Stimulated activated CD4-positive, alpha-beta T cell treated with anti-CD3 and anti-CD28 coated beads, Interleukin-2, amount 100 ng/mL, for 4 hours (primary cell): ENCODE results near the gene SWSAP1.
A peak's percentile ranks its signal among the peaks of the same experiment; 100 is the strongest.

ENCODE experiments used
- DNase-seq: peaks from one replicate; pipeline ENCODE4 v3.0.0-alpha.2; 2020; ENCODE audit warnings: low read depth

Gene SWSAP1

DNA sequence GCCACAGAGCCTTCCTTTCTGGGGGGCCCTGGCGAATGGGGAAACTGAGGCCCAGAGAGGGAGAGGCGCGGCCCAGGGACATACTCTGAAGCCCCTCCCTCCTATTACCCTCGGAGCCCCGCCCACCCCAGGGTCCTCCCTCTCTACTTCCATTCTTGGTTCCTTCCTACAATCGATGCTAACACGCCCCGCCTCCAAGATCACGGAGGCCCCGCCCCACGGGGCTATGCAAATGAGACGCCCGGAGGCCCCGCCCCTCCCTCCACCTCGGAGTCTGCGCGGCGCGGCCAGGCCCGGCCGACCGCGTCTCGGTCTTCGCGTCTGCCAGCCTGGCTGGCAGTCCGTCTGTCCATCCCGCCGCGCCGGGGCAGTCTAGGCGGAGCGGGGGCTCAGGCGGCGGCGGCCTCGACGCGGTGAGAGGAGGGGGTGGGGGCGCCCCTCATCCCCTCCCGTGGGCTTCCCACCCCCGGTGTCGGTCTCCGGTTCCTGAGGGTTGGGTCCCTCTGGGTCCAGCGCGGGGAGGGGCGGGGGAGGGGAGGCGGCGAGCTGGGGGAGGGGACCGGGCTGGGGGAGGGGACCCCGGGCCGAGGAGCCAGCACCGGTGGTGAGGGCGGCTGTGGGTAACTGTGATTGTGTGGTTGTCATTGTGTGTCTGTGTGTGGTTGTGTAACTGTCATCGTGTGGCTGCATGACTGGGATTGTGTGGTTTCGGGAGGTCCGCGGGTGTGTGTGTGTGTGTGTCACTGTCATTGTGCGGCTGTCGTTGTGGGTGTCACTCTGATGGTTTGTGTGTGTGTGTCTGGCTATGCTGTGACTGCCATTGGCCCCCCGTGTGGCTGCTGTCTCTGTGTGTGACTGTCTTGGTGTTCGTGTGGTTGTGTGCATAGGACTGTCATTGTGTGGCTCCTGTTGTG is 19.0 kb upstream of the SWSAP1 start, which contains the start of gene PLPPR2:
TSS of gene PLPPR2 (plus strand) at position 273 of the 914 bp plus-strand sequence. CDS start 2,242 bp downstream, outside the sequence.
- peak; percentile 77 for DNase-seq

DNA sequence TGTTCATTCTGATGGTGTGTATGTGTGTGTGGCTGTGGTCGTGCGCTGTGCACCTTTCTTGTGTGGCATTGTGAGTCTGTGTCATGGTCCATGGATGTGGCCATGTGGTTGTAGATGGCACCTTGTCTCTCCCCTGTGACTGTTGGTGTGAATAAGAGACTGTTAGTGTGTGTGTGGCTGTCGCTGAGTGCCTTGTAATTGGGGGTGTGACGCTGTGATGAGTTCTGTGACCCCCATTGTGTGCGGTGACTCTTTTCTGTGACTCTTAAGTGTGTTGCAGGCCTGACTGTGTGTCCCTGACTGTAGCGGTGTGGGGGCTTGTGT is 18.4 kb upstream of the SWSAP1 start:
- DNase-seq: no peak

DNA sequence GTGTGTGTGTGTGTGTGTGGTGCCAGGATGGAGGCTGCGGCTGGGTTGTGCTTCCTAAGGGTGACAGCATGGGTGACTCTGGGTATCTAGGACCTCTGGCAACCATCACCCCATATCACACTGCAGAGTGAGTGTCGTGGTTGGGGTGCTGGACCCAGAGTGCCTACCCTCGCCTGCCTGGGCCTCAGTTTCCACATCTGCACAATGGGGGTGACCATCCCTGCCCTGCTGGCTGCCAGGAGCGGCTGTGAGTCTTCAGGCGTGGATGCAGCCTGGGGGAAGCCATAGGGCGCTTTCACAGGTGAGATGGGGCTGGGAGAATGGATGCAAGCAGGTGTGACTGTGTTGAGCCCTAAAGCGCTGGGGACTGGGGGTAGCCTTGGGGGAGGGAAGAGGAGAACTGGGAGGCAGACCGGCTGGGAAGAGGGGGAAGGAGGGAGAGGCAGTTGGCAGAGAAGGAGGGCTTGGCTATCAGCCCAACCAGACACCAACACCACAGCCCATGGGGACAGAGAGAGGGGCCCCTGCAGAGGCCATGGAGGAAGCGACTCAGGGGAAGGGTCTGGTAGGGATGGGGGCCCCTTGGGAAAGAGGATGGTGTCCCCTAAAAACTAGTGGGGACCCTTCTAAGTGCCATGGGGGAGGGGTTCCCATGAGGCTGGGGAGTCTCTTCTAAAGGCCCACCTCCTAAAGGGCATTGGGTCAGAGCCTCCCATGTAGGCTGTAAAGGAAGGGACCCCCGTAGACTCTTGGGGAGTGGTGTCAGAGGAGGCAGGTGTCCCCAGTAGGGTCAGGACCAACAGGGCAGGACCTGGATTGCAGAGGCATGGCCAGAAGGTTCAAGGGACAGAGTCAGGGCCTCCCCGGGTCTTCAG is 17.6 kb upstream of the SWSAP1 start:
- DNase-seq: no peak

DNA sequence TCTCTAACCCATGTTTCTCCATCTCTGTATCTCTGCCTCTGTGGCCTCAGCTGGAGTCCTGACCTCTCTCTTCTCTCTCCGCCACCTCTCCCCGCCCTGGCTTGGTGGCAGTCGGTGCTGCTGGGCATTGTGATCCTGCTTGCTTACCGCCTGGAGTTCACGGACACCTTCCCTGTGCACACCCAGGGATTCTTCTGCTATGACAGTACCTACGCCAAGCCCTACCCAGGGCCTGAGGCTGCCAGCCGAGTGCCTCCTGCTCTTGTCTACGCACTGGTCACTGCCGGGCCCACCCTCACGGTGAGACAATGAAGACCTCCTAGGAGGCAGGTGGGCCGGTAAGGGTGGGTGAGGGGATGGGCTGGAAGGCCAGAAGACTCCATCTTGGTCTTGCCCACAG is 15.0 kb upstream of the SWSAP1 start:
- no peak for DNase-seq

DNA sequence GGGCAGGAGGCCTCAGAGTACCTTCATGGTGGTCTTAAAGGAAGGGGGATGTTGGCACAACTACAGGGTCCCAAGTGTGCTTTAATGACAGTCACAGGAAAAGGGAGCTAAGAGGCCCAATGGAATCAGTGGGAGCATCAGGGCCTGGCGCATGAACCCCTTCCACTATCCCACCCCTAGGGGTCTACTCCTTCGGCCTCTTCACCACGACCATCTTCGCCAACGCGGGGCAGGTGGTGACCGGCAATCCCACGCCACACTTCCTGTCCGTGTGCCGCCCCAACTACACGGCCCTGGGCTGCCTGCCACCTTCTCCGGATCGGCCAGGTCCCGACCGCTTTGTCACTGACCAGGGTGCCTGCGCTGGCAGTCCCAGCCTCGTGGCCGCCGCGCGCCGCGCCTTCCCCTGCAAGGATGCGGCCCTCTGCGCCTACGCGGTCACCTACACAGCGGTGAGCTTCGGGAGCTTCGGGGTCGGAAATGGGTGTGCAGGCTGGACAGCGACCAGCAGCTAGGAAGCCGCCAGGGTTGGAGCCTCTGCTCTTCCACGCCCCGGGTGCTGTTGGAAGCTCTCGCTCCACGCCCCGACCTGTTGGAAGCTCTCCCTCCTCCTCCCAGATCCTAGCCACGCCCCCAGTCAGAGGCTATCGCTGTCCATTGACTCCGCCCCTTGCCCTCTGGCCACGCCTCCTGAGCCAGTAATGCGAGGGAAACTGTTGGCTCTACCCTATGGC is 13.3 kb upstream of the SWSAP1 start:
- no peak for DNase-seq

DNA sequence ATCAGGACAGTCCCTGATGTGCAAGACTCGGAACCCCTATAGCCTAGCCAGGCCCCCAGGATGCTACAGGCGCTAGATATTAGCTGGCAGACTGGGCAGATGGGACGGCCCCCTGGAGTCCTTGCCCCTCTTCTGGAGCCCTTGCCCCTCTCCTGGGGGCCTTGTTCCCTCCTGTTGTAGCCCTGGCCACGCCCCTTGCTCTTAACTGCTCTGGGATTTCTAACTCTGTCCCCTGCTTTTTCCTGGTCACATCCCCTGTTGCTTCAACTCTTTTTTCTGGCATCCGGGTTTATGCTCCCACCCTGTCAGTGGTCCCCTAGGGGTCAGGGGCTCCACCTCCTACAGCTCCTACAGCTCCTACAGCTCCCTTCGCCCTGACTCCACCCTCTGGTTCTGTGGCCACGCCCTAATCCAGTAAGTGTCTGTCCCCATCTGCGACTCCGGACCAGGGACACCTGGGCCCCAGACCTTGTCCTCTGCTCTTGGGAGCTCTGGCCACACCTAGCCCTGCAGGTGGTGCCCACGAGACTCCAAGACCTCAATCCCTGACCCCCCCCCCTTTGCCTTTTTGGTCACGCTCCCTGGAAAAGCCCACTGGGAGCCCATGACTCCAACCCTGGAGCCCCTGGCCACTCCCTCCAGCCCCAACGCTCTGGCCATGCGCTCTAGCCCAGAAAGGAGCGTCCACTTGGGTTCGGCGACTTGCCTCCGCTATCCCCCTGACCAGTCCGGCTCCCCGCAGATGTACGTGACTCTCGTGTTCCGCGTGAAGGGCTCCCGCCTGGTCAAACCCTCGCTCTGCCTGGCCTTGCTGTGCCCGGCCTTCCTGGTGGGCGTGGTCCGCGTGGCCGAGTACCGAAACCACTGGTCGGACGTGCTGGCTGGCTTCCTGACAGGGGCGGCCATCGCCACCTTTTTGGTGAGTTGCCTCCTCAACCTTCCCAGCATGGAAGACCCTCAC is 12.4 kb upstream of the SWSAP1 start:
- DNase-seq: no peak

DNA sequence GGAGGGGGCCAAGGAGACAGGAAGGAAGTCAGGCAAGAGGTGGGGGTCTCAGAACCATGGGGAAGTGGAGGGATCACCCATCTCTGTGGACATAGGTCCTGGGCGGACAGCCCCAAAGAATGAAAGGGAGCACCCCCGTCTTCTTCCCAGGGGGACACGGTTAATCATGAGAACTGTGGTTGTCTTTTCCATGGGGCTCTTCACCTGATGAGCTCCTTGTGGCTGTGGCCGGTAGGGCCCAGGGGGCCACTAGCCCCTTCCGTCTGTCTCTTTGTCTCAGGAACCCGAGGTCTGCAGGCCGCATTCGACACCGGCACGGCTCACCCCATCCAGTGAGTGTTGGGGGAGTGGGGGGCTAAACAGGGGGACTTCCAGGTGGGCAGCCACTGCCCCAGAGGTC is 10.6 kb upstream of the SWSAP1 start:
- DNase-seq: no peak

DNA sequence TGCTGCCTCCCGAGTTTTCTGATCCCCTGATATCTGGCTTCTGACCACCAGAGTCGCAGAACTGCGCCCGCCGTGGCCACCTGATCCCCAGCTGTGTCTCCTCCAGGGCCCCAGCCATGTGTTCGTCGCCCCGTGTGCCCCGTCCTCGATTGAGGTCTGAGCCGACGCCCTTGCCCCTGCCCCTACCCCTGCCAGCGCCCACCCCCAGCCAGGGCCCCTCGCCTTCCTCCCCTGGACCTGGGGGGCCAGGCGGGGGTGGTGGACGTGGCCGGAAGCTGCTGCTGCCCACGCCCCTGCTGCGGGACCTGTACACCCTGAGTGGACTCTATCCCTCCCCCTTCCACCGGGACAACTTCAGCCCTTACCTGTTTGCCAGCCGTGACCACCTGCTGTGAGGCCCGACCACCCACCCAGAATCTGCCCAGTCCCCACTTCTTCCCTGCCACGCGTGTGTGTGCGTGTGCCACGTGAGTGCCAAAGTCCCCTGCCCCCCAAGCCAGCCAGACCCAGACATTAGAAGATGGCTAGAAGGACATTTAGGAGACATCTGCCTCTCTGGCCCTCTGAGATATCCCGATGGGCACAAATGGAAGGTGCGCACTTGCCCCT is 10.1 kb upstream of the SWSAP1 start:
- DNase-seq: no peak

DNA sequence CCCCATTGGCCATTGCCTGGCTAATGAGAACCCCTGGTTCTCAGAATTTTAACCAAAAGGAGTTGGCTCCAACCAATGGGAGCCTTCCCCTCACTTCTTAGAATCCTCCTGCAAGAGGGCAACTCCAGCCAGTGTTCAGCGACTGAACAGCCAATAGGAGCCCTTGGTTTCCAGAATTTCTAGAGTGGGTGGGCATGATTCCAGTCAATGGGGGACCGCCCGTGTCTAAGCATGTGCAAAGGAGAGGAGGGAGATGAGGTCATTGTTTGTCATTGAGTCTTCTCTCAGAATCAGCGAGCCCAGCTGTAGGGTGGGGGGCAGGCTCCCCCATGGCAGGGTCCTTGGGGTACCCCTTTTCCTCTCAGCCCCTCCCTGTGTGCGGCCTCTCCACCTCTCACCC is 9.5 kb upstream of the SWSAP1 start:
- DNase-seq: no peak

DNA sequence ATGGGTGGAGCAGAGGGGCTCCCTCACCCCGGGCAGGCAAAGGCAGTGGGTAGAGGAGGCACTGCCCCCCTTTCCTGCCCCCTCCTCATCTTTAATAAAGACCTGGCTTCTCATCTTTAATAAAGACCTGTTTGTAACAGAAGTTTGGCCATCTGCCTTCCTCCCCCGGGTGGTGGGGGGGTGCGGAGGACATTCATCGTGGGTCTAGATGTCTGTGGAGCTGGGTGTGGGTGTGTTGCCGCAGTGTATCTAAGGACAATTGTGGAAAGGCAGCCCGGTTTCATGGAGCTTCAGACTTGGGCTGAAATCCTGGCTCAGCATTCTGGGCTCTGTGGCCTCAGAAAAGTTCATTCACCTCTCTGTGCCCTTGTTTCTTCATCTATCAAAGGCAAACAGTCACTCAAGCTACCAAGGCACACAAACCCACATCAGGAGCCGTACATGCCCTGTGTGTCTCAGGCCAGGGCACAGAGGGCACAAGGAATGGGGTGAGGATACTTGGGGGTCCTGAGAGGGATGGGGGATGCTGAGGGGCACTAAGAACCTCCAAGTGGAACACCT is 8.8 kb upstream of the SWSAP1 start:
- DNase-seq: no peak

DNA sequence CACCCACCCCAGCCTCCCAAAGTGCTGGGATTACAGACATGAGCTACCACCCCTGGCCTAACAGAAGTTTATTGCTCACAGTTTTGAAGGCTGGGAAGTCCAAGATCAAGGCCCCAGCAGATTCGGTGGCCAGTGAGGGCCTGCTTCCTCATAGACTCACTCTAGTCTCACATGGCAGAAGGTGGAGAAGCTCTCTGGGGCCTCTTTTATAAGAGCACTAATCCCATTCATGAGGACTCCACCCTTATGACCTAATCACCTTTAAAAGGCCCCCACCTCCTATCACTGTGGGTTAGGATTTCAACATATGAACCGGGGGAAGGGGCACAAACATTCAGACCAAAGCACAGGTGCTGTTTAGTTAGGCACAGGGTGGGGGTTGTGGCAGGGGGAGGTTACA is 6.9 kb upstream of the SWSAP1 start:
- DNase-seq: no peak

DNA sequence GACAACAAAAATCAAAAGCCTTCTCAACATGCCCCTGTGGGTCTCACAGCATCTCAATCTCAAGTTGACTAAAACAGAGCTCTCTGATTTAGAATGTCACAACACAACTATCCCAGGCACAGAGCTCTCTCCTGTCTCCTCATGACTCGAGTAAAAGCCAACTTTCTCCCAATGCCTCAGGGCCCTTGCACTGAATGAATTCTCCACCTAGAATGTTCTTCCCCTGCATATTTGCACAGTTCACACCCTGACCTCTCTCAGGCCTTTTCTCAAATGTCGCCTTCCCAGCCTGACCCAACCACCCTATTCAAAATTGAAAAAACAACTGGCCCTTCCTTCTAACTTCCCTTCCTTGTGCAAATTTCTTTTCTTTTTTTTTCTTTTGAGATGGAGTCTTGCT is 3.7 kb upstream of the SWSAP1 start:
- no peak for DNase-seq

DNA sequence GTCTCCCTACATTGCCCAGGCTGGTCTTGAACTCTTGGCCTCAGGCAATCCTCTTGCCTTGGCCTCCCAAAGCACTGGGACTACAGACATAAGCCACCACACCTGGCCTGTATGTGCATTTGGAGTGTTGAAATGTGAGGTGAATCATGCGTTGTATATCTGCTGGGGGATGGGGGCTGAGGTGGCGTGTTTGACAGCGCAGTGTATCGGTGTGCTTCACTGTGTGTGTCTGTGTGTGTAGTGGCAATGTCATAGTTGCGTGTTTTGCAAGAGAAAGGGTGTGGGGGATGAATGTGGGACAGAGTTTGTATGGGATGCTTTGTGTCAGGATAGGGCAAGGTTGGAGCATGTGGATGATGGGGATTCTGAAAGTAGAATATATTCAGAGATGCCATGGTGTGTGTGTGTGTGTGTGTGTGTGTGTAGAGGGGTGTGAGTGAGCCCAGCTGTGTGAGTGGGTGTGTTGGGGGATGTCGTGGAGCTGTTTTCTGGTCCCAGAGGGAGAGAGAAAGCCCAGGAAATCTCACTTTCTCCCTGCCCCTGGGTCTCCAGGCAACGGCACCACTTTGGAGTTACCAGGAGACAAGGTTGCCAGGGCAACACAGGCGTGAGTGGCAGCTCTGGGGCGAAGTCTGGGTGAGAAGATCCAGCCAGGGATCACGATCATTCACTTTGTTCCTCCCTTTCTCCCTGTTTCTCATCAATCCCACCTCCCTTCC is 1.1 kb upstream of the SWSAP1 start:
- no peak for DNase-seq

DNA sequence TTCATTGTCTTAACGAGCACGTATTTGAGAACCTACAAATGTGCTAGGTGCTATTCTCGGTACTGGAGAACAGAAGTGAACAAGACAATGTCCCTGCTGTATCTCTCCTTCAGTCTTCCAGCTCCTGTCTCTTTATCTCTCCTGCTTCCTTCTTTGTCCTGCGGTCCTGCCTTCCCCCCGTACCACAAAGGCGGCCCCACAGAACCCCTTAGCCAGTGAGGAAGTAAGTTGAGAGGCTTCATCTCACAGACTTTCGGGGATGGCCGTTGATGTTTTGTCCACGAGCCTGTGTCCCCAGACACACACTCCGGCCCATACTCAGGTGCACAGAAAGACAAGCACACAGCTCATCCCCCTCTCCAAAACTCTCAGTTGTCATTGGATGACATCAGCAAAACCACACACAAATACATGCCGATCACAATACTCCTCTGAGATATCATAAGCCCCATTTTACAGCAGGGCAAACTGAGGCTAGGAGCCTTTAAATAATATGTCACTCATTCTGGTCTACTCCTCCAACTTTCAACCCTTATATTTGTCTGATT is 507 bp upstream of the SWSAP1 start:
- no peak for DNase-seq

DNA sequence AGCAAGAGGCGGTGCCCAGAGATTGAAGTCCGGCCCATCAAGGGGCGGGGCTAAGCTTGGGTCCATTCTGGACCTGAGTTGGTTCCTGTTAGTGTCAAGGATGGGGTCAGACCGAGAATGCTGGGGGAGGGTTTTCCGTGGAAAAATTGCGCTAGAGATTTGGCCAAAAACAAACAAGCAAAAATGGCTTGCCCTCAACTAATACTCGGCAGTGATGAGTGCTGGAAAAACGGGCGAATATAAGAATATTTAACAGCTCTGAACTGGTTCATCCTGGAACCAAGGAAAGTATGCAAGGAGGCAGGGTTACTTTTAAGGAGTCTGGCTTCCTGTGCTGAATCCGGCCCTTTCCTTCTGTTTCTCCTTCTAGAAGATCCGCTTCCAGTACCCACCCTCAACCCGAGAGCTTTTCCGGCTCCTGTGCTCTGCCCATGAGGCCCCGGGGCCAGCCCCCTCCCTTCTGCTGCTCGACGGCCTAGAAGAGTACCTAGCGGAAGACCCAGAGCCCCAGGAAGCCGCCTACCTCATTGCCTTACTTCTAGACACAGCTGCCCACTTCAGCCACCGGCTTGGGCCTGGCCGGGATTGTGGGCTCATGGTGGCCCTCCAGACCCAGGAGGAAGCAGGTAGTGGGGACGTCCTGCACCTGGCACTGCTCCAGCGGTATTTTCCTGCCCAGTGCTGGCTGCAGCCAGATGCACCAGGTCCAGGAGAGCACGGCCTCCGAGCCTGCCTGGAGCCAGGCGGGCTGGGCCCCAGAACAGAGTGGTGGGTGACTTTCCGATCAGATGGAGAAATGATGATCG is 880 bp downstream of the SWSAP1 start:
- peak; percentile 42 for DNase-seq

DNA sequence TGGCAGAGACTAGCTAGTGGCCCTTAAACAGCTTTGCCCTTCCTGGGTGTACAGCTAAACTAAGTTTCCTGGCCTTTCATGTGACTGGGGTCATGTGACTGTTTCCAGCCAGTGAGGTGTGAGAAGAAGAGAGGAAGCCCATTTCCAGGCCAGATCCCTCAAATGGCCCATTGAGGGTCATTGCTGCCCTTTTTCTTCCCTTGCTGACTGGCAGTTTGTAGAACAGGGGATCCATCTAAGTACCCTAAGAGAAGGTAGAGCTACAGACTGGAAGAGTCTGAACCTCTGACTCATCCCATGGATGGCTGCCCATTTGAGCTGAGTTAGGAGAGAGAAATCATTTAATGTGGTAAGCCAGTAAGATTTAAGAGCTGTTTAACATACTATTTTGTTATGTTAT is 2.8 kb downstream of the SWSAP1 start:
- DNase-seq: no peak

DNA sequence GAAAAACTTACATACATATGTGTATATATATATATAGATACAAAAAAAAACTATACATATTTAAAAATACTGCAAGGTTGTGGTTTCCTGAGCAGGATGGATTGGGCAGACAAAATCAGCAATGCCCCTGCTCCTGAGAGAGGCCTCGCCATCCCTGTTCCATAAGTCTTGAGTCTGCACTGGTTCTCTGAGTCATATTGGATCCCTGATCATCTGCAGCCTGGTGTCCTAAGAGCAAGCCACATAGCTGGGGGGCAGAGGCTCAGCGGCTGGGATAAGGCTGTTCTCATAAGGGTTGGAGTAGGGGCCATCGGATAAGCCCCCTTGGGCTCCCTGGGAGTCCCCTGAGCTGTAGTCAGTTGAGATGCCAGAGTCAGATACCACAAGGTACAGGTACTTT is 3.3 kb downstream of the SWSAP1 start:
- DNase-seq: no peak

DNA sequence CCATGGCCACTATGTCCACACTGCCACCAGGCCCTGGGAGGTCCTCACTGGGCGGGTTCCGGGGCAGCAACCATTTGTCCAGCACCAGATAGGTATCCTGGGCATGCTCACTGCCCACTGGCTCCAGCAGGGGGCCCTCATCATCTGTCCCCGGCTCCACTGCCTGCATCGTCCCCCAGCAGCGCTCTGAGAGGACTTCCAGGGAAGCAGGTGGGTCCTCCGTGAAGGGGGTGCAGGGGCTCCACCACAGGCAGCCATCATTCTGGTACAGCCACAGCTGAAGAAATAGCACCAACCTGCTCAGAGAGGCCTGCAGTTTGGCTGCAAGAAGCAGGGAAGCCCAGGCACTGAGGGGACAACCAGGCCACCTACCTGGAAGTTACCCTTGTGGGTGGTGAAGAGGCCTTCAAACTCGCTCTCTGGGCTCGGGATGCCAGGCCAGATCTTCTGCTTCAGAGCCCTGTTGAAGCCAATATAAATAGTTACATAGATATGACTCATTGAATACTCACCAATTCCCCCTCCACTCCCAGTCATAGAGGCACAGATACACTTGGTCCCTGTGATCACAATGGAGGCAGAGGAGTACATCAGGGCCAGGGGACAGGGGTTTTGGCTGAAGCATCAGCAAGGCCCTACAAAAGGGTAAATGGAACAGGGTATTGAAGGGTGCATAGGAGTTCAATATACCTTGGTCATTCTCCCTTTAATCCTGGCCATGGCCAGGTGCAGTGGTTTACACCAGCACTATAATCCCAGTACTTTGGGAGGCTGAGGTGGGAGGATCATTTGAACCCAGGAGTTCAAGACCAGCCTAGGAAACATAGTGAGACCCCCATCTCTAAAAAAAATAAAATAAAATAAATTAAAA is 4.1 kb downstream of the SWSAP1 start:
- no peak for DNase-seq
